HFFc6 (cell line): Measurements from ENCODE around the gene SCRT2. TPM values are rescaled to one million over a fixed set of nuclear protein-coding genes. Genes with fewer than 3 reads are reported as not detected.

ENCODE experiments used
- DNase-seq: peaks from one replicate; pipeline ENCODE4 v3.0.0-alpha.2; 2018
- H3K27ac Mint-ChIP-seq: 2 replicates; pipeline ENCODE4 v1.8.0; 2020; ENCODE audit warnings: mild to moderate bottlenecking, mixed read lengths
- H3K27me3 Mint-ChIP-seq: 2 replicates; pipeline ENCODE4 v1.8.0; 2021; ENCODE audit warnings: mild to moderate bottlenecking, moderate library complexity, mixed read lengths; ENCODE audit not compliant: insufficient read depth
- H3K36me3 Mint-ChIP-seq: 2 replicates; pipeline ENCODE4 v1.8.0; 2021; ENCODE audit warnings: low read depth, mixed read lengths
- H3K4me1 Mint-ChIP-seq: 2 replicates; pipeline ENCODE4 v1.8.0; 2020; ENCODE audit warnings: low read depth, mixed read lengths
- H3K4me3 Mint-ChIP-seq: 2 replicates; pipeline ENCODE4 v1.8.0; 2020; ENCODE audit warnings: mild to moderate bottlenecking, moderate library complexity, mixed read lengths
- H3K9me3 Mint-ChIP-seq: 2 replicates; pipeline ENCODE4 v1.8.0; 2020; ENCODE audit warnings: mild to moderate bottlenecking, mixed read lengths
- total RNA-seq, 6 experiments: library from RNA; stranded (reverse); fragmentation: NEBNext Ultra II Directional; extraction: Animal tissue kit (Norgen Biotek cat#: 25700); gene quantifications; 2 replicates in 1 of 6; 3 replicates in 5 of 6; pipeline ENCODE4 v1.2.3, GENCODE V29; 2021
- TF ChIP-seq, protein P1 (sequence below): fragments of 200-600 bp; sonication (generic); IDR thresholded peaks from 2 replicates; pipeline ENCODE4 v1.5.0; 2021; ENCODE audit warnings: antibody characterized with exemption, mild to moderate bottlenecking

The SCRT2 gene
- total RNA-seq, 6 experiments from 2014 or later, result not detected

DNA sequence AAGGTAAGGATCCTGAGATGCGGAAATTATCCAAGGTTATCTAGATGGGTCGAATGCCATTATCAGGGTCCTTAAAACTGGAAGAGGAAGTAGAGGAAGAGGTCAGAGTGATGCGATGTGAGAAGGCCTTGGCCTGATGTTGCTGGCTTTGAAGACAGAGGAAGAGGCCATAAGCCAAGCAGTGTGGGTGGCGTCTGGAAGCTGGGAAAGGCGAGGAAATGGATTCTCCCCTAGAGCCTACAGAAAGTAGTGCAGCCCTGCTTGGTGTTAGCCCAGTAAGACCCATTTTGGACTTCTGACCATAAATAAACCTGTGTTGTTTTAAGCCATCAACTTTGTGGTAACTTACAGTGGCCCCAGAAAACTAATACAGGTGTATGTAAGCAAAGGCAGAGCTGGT is 24.6 kb downstream of the SCRT2 start:
- Mint-ChIP-seq H3K9me3 (no peaks in the 10 kb centered on the region), H3K4me1 (peaks cover 48% of the 10 kb centered on the region), H3K27ac (peak overlapping the region; percentile 43; the same call in 1 of the 2 replicates), H3K27me3 (peaks cover 3% of the 10 kb centered on the region), H3K4me3 (peak overlapping the region; percentile 95), H3K36me3 (peaks cover 35% of the 10 kb centered on the region)
- TF ChIP-seq, protein P1, sequence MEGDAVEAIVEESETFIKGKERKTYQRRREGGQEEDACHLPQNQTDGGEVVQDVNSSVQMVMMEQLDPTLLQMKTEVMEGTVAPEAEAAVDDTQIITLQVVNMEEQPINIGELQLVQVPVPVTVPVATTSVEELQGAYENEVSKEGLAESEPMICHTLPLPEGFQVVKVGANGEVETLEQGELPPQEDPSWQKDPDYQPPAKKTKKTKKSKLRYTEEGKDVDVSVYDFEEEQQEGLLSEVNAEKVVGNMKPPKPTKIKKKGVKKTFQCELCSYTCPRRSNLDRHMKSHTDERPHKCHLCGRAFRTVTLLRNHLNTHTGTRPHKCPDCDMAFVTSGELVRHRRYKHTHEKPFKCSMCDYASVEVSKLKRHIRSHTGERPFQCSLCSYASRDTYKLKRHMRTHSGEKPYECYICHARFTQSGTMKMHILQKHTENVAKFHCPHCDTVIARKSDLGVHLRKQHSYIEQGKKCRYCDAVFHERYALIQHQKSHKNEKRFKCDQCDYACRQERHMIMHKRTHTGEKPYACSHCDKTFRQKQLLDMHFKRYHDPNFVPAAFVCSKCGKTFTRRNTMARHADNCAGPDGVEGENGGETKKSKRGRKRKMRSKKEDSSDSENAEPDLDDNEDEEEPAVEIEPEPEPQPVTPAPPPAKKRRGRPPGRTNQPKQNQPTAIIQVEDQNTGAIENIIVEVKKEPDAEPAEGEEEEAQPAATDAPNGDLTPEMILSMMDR, result peak; percentile 45
- no peak for DNase-seq

DNA sequence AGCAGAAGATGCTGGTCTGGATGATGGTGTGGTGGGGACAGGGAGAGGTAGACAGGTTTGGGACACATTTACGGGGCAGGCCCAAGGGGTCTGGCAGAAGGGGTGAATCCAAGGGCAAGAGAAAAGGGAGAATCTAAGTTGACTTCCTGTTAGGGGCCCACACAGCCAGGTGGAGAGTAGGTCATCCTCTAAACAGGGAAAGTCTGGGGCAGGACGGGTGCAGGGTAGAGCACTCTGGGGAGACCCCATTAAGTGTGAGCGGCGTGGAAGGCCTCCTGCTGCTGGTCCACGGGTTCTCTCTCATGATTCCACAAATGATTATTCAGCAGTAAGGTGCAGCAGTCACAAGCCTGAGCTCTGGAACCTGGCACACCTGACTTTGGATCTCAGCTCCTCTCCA is 25.3 kb downstream of the SCRT2 start:
- Mint-ChIP-seq H3K4me1 (peaks cover 54% of the 10 kb centered on the region), H3K9me3 (no peaks in the 10 kb centered on the region), H3K4me3 (no peak overlapping the region), H3K36me3 (peaks cover 35% of the 10 kb centered on the region), H3K27me3 (peaks cover 3% of the 10 kb centered on the region), H3K27ac (no peak overlapping the region)
- DNase-seq, result no peak
- TF ChIP-seq, protein P1, result no peak

DNA sequence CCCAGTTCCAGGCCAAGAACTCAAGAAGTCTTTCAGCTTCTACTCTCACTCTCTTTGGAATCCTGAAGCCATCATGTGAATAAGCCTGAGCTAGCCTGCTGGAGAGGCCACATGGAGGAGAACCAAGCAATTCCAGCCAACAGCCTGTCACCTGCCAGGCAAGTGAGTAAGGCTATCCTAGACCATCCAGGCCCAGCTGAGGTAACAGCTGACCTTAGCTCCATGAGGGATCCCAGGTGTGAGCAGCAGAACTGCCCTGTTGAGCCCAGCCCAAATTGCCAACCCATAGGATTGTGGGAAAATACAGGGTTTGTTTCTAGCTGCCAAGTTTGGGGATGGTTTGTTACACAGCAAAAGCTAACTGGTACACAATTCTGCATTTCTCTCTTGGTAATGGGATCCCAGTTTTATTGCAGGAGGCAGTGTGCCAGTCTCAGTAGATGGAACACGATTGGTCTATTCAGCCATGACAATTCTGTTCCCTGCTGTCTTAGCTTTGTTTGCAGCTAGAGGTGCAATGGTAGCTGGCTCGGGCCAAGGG is 28.1 kb downstream of the SCRT2 start:
- no peak overlapping the region for H3K4me3 Mint-ChIP-seq

DNA sequence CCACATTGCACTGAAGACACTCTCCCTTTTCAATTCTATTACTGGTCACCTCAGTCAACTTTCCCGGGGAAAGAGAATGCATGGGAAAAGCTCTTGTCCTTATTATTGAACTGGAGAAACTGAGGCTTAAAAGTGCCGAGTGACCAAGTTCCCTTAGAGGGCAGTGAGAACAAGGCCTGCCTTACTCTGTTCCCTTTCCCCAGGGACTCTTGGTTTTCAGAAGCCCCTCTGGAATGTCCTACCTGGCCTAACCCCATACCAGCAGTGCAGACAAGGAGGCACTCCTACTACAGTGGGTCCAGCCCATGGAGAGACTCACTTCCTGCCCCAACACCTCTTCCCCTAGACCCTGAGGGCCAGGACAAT is 28.8 kb downstream of the SCRT2 start:
- Mint-ChIP-seq H3K9me3 (no peaks in the 10 kb centered on the region), H3K4me1 (peaks cover 32% of the 10 kb centered on the region), H3K4me3 (no peak overlapping the region), H3K36me3 (peaks cover 35% of the 10 kb centered on the region), H3K27ac (no peak overlapping the region), H3K27me3 (peaks cover 3% of the 10 kb centered on the region; the same call in 1 of the 2 replicates)
- DNase-seq, result no peak
- TF ChIP-seq, protein P1, result no peak

More for the DNA sequence above, 28.1 kb downstream of the SCRT2 start:
- peaks cover 39% of the 10 kb centered on the region for H3K4me1 Mint-ChIP-seq
- DNase-seq, result no peak
- H3K27me3 Mint-ChIP-seq, result peaks cover 3% of the 10 kb centered on the region; the same call in 1 of the 2 replicates
- peaks cover 35% of the 10 kb centered on the region for H3K36me3 Mint-ChIP-seq
- H3K9me3 Mint-ChIP-seq, result no peaks in the 10 kb centered on the region
- no peak overlapping the region for H3K27ac Mint-ChIP-seq
- TF ChIP-seq, protein P1, result no peak

DNA sequence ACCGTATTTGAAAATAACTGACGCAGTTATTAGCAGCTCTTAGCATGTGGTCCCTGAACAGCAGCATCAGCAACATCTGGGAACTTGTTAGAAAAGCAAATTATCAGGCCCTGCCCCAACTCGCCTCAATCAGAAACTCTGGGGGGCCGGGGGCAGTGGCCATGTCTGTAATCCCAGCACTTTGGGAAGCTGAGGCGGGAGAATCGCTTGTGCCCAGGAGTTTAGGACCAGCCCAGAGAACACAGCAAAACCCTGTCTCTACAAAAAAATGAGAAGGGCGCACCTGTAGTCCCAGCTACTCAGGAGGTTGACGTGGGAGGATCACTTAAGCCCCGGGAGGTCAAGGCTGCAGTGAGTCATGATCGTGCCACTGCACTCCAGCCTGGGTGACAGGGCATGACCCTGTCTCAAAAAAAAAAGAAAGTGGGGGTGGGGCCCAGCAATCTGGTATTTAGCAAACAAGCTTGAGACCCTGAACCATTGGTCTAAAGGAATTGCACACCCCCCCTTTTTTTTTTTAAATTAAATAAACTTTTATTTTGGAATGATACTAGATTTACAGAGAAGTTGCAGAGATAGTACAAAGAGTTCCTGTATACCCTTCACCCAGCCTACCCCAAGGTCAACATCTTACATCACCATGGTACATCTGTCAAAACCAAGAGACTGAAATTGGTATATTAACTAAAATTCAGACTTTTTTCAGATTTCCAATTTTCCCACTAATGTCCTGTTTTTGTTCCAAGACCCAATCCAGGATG is 29.3 kb downstream of the SCRT2 start:
- no peak overlapping the region for H3K4me3 Mint-ChIP-seq
- no peak overlapping the region for H3K27ac Mint-ChIP-seq
- peaks cover 30% of the 10 kb centered on the region for H3K4me1 Mint-ChIP-seq
- no peaks in the 10 kb centered on the region for H3K9me3 Mint-ChIP-seq
- no peak for DNase-seq
- H3K27me3 Mint-ChIP-seq, result peaks cover 3% of the 10 kb centered on the region
- peaks cover 35% of the 10 kb centered on the region for H3K36me3 Mint-ChIP-seq
- TF ChIP-seq, protein P1, result no peak
